MCF 10A (cell line): ENCODE data around the gene C1QTNF6. TPM values are rescaled to one million over a fixed set of nuclear protein-coding genes. Genes with fewer than 3 reads are reported as not detected.
"Not testable (repeated sequence)": the region's sequence is repeated elsewhere in the genome, so short reads cannot be mapped to it uniquely, and the experiment has no call there.

Source experiments
- BruUV-seq: library from RNA; stranded (reverse); fragments of 400-500 nt; replicated peaks from 2 replicates; lab custom pipeline; 2021; lab: Mats Ljungman, UMichigan
- CTCF ChIA-PET: fragments of 300-600 bp; sonication (Branson Sonifier 250); formaldehyde crosslinking; extraction: SDS; loops from one replicate; lab custom pipeline; 2021; ENCODE audit warnings: antibody characterized with exemption, inconsistent platforms; lab: Yijun Ruan, JAX
- POLR2A ChIA-PET: fragments of 300-600, 350-650 bp; sonication (Branson Sonifier 250); formaldehyde crosslinking; extraction: SDS; loops from one replicate; lab custom pipeline; 2020; ENCODE audit warnings: antibody characterized with exemption, inconsistent platforms; lab: Yijun Ruan, JAX
- DNase-seq: peaks from one replicate; pipeline ENCODE4 v3.0.0-alpha.2; 2018; ENCODE audit not compliant: unreplicated experiment
- H3K27ac Mint-ChIP-seq: one replicate; pipeline ENCODE4 v1.8.0; 2022; ENCODE audit warnings: mild to moderate bottlenecking, low read depth, mixed read lengths; ENCODE audit not compliant: unreplicated experiment
- H3K27me3 Mint-ChIP-seq: one replicate; pipeline ENCODE4 v1.8.0; 2022; ENCODE audit warnings: mixed read lengths; ENCODE audit not compliant: insufficient read depth, unreplicated experiment
- H3K36me3 Mint-ChIP-seq: one replicate; pipeline ENCODE4 v1.8.0; 2022; ENCODE audit warnings: mild to moderate bottlenecking, moderate library complexity, mixed read lengths; ENCODE audit not compliant: insufficient read depth, unreplicated experiment
- H3K4me1 Mint-ChIP-seq: one replicate; pipeline ENCODE4 v1.8.0; 2022; ENCODE audit warnings: mixed read lengths; ENCODE audit not compliant: insufficient read depth, unreplicated experiment
- H3K4me3 Mint-ChIP-seq: one replicate; pipeline ENCODE4 v1.8.0; 2022; ENCODE audit warnings: mild to moderate bottlenecking, moderate library complexity, mixed read lengths; ENCODE audit not compliant: unreplicated experiment
- H3K9me3 Mint-ChIP-seq: one replicate; pipeline ENCODE4 v1.8.0; 2022; ENCODE audit warnings: mixed read lengths; ENCODE audit not compliant: unreplicated experiment
- intact Hi-C: fragments of 100-400 bp; cut with micrococcal nuclease; formaldehyde crosslinking; loops from 2 replicates; pipeline ENCODE4 v1.14.1; 2022
- total RNA-seq: library from RNA; stranded (reverse); gene quantifications from 2 replicates; pipeline ENCODE4 v1.2.3, GENCODE V29; 2022
- TF ChIP-seq, protein P1 (sequence below): fragments of 200-600 bp; IDR thresholded peaks from one replicate; pipeline ENCODE4 v1.8.0; 2022; ENCODE audit warnings: antibody characterized with exemption, mild to moderate bottlenecking; ENCODE audit not compliant: unreplicated experiment

Gene C1QTNF6
- total RNA-seq, 1 experiment from 2014 or later: 6.6 TPM

DNA sequence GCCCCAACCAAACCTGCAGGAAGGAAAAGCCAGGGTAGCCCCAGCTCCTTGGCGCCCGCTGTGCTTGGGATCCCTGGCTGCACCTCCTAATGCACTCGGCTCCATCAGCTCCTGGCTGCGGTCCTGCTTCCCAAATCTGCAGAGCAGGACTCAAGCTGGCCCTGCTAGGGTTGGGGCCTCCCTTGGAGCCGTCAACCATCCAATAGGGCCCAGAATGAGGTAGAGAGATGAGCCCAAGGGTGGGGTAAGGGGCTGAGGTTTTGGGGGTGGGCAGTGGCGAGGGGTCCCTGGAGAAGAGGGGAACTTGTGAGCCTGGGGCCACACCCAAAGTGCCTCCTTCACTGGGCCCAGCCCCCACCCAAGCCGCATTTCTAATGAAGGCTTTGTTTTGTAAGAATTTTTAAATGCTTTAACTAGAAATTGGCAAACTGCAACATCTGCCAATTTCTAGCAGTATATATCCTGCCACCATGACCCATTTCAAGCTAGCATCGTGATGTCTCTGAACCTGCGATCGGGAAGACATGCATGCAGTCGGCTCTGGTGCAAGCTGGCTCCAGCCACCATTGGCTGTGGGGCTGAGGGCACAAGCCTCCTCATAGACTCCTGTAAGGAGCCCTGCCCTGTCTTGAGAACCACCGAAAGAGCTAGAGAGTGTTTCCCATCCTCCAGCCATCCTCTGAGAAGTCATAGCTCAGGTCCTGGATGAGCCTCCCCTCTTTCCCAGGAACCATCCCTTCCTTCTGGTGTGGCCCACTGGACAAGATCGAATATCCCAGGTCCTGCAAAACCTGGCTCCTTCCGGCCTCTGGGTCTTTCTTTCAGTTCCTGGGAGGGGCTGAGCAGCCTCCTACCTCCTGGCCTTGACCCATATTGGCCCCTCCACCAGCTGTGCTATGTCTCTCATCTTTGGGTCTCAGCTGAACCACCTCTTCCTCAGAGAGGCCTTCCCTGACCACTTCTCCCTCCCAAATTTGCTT is 15.5 kb downstream of the C1QTNF6 start:
- Mint-ChIP-seq H3K36me3 (no peaks in the 10 kb centered on the region), H3K9me3 (no peaks in the 10 kb centered on the region), H3K4me3 (no peak overlapping the region), H3K27me3 (peaks cover 23% of the 10 kb centered on the region), H3K4me1 (peaks cover 28% of the 10 kb centered on the region), H3K27ac (no peak overlapping the region)
- no peak for DNase-seq
- POLR2A ChIA-PET: no interaction called here
- intact Hi-C loops: no loop called here
- CTCF ChIA-PET: interaction anchor here (0.9 to 4.2 kb wide), 3 partner anchors 26 to 311 kb away, joined by 3 to 23 read pairs (median 5); no protein-coding TSS in a partner anchor
- TF ChIP-seq, protein P1, sequence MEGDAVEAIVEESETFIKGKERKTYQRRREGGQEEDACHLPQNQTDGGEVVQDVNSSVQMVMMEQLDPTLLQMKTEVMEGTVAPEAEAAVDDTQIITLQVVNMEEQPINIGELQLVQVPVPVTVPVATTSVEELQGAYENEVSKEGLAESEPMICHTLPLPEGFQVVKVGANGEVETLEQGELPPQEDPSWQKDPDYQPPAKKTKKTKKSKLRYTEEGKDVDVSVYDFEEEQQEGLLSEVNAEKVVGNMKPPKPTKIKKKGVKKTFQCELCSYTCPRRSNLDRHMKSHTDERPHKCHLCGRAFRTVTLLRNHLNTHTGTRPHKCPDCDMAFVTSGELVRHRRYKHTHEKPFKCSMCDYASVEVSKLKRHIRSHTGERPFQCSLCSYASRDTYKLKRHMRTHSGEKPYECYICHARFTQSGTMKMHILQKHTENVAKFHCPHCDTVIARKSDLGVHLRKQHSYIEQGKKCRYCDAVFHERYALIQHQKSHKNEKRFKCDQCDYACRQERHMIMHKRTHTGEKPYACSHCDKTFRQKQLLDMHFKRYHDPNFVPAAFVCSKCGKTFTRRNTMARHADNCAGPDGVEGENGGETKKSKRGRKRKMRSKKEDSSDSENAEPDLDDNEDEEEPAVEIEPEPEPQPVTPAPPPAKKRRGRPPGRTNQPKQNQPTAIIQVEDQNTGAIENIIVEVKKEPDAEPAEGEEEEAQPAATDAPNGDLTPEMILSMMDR: no peak
- no TSS peak for BruUV-seq

DNA sequence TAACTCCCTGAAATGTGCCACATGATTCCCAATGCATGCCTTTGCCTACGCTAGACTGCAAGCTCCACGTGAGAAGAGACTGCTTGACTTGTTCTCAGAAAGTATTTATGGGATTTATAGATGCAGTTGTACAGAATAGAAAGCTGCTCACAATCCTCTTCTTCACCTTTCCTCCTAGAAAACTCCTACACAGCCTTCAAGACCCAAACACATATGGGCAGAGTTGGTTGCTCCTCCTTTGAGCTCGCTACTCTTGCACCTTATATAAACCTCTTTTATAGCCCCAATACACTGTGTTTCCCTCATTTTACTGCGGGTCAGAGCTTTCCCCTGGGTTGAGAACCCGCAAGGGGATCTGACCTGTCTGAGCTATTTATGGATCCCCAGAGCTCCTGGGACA is 16.4 kb downstream of the C1QTNF6 start:
- DNase-seq: no peak
- ChIA-PET POLR2A (interaction anchor here (1.3 kb wide), 1 partner anchor 26 kb away, joined by 5 read pairs; no protein-coding TSS in a partner anchor), CTCF (interaction anchor here (0.9 to 1.1 kb wide), 3 partner anchors 23 to 310 kb away, joined by 3 to 5 read pairs (median 3); no protein-coding TSS in a partner anchor)
- Mint-ChIP-seq H3K27me3 (peaks cover 23% of the 10 kb centered on the region), H3K9me3 (no peaks in the 10 kb centered on the region), H3K4me3 (no peak overlapping the region), H3K4me1 (peaks cover 23% of the 10 kb centered on the region), H3K36me3 (no peaks in the 10 kb centered on the region), H3K27ac (no peak overlapping the region)
- BruUV-seq: no TSS peak
- intact Hi-C loops: no loop called here
- TF ChIP-seq, protein P1: no peak

DNA sequence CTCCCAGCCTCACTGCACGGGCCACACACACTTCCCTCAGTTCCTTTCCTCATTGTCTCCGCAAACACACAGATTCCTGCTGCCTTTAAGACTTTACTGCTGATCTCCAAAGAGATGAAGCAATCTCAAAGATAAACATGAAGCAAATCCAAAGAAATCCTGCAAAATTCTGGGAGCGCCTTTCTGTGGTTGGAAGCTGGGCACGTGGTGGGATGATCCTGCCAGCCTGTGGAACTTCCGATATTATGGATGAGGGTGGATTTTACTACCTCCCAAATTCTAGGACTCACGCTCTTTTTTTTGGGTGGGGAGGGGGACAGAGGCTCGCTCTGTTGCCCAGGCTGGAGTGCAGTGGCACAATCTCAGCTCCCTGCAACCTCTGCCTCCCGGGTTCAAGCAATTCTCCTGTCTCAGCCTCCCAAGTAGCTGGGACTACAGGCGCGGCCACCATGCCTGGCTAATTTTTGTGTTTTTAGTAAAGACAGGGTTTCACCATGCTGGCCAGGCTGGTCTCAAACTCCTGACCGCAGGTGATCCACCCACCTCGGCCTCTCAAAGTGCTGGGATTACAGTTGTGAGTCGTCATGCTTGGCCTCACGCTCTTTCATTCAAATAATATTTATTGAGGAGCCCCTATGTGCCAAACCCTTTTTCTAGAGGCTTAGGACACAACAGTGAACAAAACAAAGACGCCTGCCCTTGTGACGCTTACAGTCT is 17.2 kb downstream of the C1QTNF6 start:
- H3K27me3 Mint-ChIP-seq: peaks cover 23% of the 10 kb centered on the region

DNA sequence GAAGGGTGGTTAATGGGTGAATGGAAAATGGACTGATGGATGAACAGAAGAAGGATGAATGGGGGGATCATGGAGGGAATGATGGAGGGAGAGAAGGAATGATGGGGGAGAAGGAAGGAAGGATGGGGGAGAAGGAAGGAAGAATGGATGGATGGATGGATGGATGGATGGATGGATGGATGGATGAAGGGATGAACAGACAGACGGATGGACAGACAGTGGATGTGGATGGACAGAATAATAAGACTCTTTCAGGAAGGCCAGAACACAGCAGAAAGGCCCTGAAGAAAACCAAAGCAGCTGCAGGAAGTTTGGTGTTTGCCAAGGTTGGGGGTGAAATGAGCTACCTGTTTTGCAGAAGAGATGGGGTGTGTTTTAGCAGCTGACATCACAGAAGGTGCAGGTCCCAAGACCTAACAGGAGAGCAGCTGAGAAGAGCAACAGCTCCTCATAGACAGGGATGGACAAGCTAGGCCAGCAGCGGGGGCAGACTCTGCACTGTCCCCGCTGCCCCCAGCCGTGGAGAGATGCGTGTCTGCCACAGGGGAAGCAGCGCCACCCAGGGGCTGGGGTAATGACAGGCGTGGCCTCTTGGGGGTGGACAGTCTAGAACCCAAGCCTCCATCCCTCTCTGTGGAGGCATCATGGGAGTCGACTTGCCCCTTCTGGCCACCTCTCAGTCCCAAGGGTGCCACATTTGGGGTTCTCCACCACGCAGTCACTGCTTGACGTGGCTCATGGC is 17.9 kb downstream of the C1QTNF6 start:
- TF ChIP-seq, protein P1: no peak
- DNase-seq: no peak
- ChIA-PET POLR2A (interaction anchor here (0.6 to 0.7 kb wide), 2 partner anchors 27 to 120 kb away, joined by 3 read pairs; no protein-coding TSS in a partner anchor), CTCF (interaction anchor here (0.5 kb wide), 1 partner anchor 144 kb away, joined by 3 read pairs; no protein-coding TSS in a partner anchor)
- no TSS peak for BruUV-seq
- no peaks in the 10 kb centered on the region for H3K36me3 Mint-ChIP-seq
- no peaks in the 10 kb centered on the region for H3K9me3 Mint-ChIP-seq
- no peak overlapping the region for H3K4me3 Mint-ChIP-seq
- peaks cover 23% of the 10 kb centered on the region for H3K27me3 Mint-ChIP-seq
- intact Hi-C loops: loop anchor here (5.0 kb wide), 2 partner anchors 93 to 183 kb away; no protein-coding TSS in a partner anchor
- no peak overlapping the region for H3K27ac Mint-ChIP-seq
- peaks cover 11% of the 10 kb centered on the region for H3K4me1 Mint-ChIP-seq

More for the DNA sequence above, 17.2 kb downstream of the C1QTNF6 start:
- H3K4me3 Mint-ChIP-seq, H3K36me3 Mint-ChIP-seq, BruUV-seq, H3K27ac Mint-ChIP-seq, DNase-seq, intact Hi-C loops, H3K9me3 Mint-ChIP-seq: not testable (repeated sequence)
- POLR2A ChIA-PET: interaction anchor here (0.6 to 1.3 kb wide), 3 partner anchors 27 to 119 kb away, joined by 3 to 5 read pairs (median 3); no protein-coding TSS in a partner anchor
- H3K4me1 Mint-ChIP-seq: peaks cover 19% of the 10 kb centered on the region
- CTCF ChIA-PET: interaction anchor here (0.5 to 0.9 kb wide), 3 partner anchors 24 to 1543 kb away, joined by 3 to 4 read pairs (median 3); no protein-coding TSS in a partner anchor
